Measurements from ENCODE around the gene ARID1B. TPM values are rescaled to one million over a fixed set of nuclear protein-coding genes. Genes with fewer than 3 reads are reported as not detected.

Gene ARID1B
- total RNA-seq, 1 experiment from 2014 or later, result 35.6 TPM

- Histone ChIP-seq H3K9me2 (ENCODE audit: insufficient read depth) (no peaks in the 10 kb centered on the region), H4K20me1 (ENCODE audit: insufficient read depth) (peaks cover 5% of the 10 kb centered on the region; the same call in 1 of the 2 replicates), H3K27ac (ENCODE audit: low read depth, low read length) (no peak overlapping the region), H3K27me3 (ENCODE audit: insufficient read depth, low read length) (no peaks in the 10 kb centered on the region), H3K4me2 (ENCODE audit: low read length) (no peak overlapping the region), H3K4me1 (ENCODE audit: control insufficient read depth in 1 of 2, insufficient read depth in 2 of 2, low read length in 2 of 2) (no peaks in the 10 kb centered on the region), H3K9ac (ENCODE audit: low read length) (no peak overlapping the region), H3K4me3 (replicated peaks in 1 of 2; ENCODE audit: low read depth in 1 of 2, low read length in 2 of 2) (no peak overlapping the region), H2AFZ (ENCODE audit: low read depth, low read length, poor library complexity, severe bottlenecking) (no peak overlapping the region), H3K36me3 (ENCODE audit: control insufficient read depth in 1 of 2, insufficient read depth in 2 of 2, low read length in 2 of 2) (no peaks in the 10 kb centered on the region), H3K79me2 (ENCODE audit: insufficient read depth, low read length) (peaks cover 90% of the 10 kb centered on the region), H3K9me3 (ENCODE audit: control insufficient read depth in 1 of 2, insufficient read depth in 1 of 2, low read depth in 1 of 2, low read length in 2 of 2) (no peaks in the 10 kb centered on the region)
- intact Hi-C loops (cut with micrococcal nuclease), result no loop called here
- ATAC-seq, result no peak
- ChIA-PET RAD21 (ENCODE audit: low non-redundant PET in 1 of 2, low total read pairs in 2 of 2, uncharacterized antibody in 2 of 2, unreplicated experiment in 2 of 2) (no interaction called here), POLR2A (no interaction called here), CTCF (no interaction called here)
- no peak for DNase-seq (ENCODE audit: low read depth, low spot score)
- no TSS peak for BruUV-seq (replicated peaks)
- TF ChIP-seq SRF (IDR thresholded peaks at IDR 0.05; ENCODE audit: low read depth) (no peak), CEBPB (IDR thresholded peaks at IDR 0.05; ENCODE audit: low read depth) (no peak), POLR2A (IDR thresholded peaks at IDR 0.05; ENCODE audit: borderline replicate concordance, extremely low read depth, insufficient read depth, insufficient read length) (no peak), EZH2phosphoT487 (IDR thresholded peaks at IDR 0.05; ENCODE audit: borderline replicate concordance) (no peak), YY1 (IDR thresholded peaks at IDR 0.05; ENCODE audit: extremely low read depth, insufficient replicate concordance, low read depth, low read length) (no peak), ZFX (IDR thresholded peaks at IDR 0.05) (no peak), JUND (IDR thresholded peaks at IDR 0.05) (no peak), SIN3A (IDR thresholded peaks at IDR 0.05; ENCODE audit: low read depth) (no peak), POLR2AphosphoS5 (IDR thresholded peaks at IDR 0.05; ENCODE audit: low read depth, low read length) (no peak)
- TF ChIP-seq, protein P1, sequence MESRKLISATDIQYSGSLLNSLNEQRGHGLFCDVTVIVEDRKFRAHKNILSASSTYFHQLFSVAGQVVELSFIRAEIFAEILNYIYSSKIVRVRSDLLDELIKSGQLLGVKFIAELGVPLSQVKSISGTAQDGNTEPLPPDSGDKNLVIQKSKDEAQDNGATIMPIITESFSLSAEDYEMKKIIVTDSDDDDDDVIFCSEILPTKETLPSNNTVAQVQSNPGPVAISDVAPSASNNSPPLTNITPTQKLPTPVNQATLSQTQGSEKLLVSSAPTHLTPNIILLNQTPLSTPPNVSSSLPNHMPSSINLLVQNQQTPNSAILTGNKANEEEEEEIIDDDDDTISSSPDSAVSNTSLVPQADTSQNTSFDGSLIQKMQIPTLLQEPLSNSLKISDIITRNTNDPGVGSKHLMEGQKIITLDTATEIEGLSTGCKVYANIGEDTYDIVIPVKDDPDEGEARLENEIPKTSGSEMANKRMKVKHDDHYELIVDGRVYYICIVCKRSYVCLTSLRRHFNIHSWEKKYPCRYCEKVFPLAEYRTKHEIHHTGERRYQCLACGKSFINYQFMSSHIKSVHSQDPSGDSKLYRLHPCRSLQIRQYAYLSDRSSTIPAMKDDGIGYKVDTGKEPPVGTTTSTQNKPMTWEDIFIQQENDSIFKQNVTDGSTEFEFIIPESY (IDR thresholded peaks at IDR 0.05; ENCODE audit: extremely low read depth, insufficient replicate concordance, low read length), result no peak
- TF ChIP-seq, protein P2, sequence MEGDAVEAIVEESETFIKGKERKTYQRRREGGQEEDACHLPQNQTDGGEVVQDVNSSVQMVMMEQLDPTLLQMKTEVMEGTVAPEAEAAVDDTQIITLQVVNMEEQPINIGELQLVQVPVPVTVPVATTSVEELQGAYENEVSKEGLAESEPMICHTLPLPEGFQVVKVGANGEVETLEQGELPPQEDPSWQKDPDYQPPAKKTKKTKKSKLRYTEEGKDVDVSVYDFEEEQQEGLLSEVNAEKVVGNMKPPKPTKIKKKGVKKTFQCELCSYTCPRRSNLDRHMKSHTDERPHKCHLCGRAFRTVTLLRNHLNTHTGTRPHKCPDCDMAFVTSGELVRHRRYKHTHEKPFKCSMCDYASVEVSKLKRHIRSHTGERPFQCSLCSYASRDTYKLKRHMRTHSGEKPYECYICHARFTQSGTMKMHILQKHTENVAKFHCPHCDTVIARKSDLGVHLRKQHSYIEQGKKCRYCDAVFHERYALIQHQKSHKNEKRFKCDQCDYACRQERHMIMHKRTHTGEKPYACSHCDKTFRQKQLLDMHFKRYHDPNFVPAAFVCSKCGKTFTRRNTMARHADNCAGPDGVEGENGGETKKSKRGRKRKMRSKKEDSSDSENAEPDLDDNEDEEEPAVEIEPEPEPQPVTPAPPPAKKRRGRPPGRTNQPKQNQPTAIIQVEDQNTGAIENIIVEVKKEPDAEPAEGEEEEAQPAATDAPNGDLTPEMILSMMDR (IDR thresholded peaks at IDR 0.05 in 2 of 3, conservative IDR thresholded peaks at IDR 0.05 in 1 of 3; ENCODE audit: borderline replicate concordance in 1 of 3, insufficient read depth in 1 of 3, low read depth in 2 of 3, low read length in 2 of 3), result no peak
These were observed 32.4 kb downstream of the ARID1B start for GRCh38 chr6:156809446-156810178.
